Coronary artery (tissue), 2 donors: ENCODE measurements around the gene TBC1D9.

Experiments
- DNase-seq: peaks from one replicate; pipeline ENCODE4 v3.0.0-alpha.2; 2017; ENCODE audit warnings: low spot score
- H3K27ac ChIP-seq, 2 donors: fragments of 200-600 bp; sonication (generic); one replicate each; pipeline ENCODE4 v1.5.1; 2016 to 2019
- H3K4me3 ChIP-seq: fragments of 200-600 bp; sonication (generic); 2 replicates; pipeline ENCODE4 v1.5.1; 2016; ENCODE audit warnings: mild to moderate bottlenecking, moderate library complexity
- CTCF ChIP-seq: fragments of 200-600 bp; sonication (generic); IDR thresholded peaks from one replicate; pipeline ENCODE4 v1.5.1; 2019; ENCODE audit warnings: antibody characterized with exemption

The TBC1D9 gene

GRCh38 chr4:140688711-140689598 lies 67.2 kb downstream of the TBC1D9 start:
- no peak for DNase-seq

GRCh38 chr4:140686796-140687195 lies 69.4 kb downstream of the TBC1D9 start:
- Histone ChIP-seq H3K27ac (no peak overlapping the region), H3K4me3 (no peak overlapping the region)
- TF ChIP-seq CTCF = no peak
- DNase-seq = no peak

More at GRCh38 chr4:140688711-140689598, 67.2 kb downstream of the TBC1D9 start:
- TF ChIP-seq CTCF = no peak
- Histone ChIP-seq H3K27ac (no peak overlapping the region), H3K4me3 (no peak overlapping the region)

- no peak overlapping the region for H3K27ac ChIP-seq
- no peak for TF ChIP-seq CTCF
- DNase-seq = no peak
- H3K4me3 ChIP-seq = no peak overlapping the region
Observed at GRCh38 chr4:140684314-140684713, 71.9 kb downstream of the TBC1D9 start.

GRCh38 chr4:140681201-140681600 lies 75.0 kb downstream of the TBC1D9 start:
- no peak for TF ChIP-seq CTCF

GRCh38 chr4:140680686-140681085 lies 75.5 kb downstream of the TBC1D9 start:
- no peak overlapping the region for H3K27ac ChIP-seq
- no peak for TF ChIP-seq CTCF
- H3K4me3 ChIP-seq = no peak overlapping the region
- no peak for DNase-seq

More at GRCh38 chr4:140681201-140681600, 75.0 kb downstream of the TBC1D9 start:
- Histone ChIP-seq H3K4me3 (no peak overlapping the region), H3K27ac (no peak overlapping the region)
- no peak for DNase-seq

- Histone ChIP-seq H3K4me3 (no peak overlapping the region), H3K27ac (no peak overlapping the region)
- no peak for DNase-seq
- no peak for TF ChIP-seq CTCF
Observed at GRCh38 chr4:140679576-140679975, 76.6 kb downstream of the TBC1D9 start.
